ENCODE results near the gene KCNG2.

KCNG2 gene

DNA sequence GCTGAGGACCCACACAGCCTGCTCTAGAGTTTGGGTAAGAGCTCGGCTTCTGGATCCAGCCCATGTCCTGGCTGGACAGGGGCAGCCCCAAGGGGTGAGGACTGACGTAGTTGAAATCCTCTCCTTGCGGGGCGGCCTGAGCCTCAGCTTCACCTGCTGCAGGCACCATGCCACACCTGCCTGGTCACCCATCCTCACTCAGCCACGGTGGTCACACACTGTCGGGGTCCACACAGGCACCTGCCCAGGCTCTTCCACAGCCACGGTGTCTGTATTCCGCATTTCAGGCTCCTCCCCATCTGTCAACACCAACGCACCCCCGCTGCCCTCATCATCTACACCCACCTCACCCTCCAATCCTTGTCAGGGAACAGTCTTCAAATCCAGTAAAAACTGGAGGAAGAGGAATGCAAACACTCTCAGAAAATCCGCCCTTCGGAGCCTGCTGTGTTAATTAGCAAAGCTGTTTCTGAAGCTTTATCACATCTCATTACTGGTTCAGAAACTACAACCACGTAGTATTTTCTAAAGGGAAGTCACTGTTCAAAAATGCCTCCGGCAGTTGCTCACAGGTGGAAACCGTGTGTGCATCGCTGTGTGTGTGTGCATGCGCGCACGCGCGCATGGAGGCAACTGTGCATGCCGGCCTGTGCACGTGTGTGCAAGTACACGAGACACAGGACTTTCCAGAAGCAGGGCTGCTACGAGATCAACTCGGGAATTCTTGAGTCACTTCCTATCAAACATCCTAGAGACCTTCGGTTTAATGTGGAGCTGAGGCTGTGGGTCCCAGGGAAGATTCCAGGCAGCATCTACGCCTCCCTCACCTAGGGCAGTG is 115.5 kb downstream of the KCNG2 start:
- H3K4me3 ChIP-seq (replicated peaks in 1 of 2; ENCODE audit: low read depth in 2 of 2, low read length in 2 of 2), result no peak overlapping the region
- DNase-seq (ENCODE audit: low read depth in 2 of 2), result no peak
- TF ChIP-seq, protein P1, sequence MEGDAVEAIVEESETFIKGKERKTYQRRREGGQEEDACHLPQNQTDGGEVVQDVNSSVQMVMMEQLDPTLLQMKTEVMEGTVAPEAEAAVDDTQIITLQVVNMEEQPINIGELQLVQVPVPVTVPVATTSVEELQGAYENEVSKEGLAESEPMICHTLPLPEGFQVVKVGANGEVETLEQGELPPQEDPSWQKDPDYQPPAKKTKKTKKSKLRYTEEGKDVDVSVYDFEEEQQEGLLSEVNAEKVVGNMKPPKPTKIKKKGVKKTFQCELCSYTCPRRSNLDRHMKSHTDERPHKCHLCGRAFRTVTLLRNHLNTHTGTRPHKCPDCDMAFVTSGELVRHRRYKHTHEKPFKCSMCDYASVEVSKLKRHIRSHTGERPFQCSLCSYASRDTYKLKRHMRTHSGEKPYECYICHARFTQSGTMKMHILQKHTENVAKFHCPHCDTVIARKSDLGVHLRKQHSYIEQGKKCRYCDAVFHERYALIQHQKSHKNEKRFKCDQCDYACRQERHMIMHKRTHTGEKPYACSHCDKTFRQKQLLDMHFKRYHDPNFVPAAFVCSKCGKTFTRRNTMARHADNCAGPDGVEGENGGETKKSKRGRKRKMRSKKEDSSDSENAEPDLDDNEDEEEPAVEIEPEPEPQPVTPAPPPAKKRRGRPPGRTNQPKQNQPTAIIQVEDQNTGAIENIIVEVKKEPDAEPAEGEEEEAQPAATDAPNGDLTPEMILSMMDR (IDR thresholded peaks at IDR 0.05; ENCODE audit: low read depth, low read length), result no peak

DNA sequence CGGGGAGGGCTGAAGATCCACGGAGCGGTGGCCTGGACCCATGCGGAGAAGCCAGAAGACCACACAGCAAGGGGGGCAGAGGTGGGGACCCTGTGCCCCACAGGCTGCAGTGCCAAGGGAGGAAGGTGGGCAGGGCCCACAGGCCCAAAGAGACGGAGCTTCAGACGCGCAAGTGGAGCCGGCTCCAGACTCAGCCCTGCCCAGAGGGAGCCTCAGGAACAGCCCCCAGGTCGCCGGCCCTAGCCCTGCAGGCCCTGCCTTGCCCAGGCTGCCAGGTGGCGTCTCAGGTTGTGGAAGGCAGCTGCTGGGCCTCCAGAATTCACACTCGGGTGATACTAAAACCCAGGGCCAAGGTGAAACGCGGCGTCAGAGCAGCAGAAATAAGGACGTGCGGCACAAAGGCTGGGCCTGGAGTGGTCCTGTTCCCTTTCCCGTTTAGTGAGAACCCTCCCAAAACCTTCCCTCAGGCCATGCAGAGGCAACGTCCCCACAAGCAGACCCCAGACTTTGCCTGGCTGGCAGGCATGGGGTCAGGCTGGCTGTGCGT is 116.9 kb downstream of the KCNG2 start:
- DNase-seq (ENCODE audit: low read depth in 2 of 2), result no peak
- no peak overlapping the region for H3K4me3 ChIP-seq (replicated peaks in 1 of 2; ENCODE audit: low read depth in 2 of 2, low read length in 2 of 2)
- TF ChIP-seq, protein P1 (IDR thresholded peaks at IDR 0.05; ENCODE audit: low read depth, low read length), result no peak

DNA sequence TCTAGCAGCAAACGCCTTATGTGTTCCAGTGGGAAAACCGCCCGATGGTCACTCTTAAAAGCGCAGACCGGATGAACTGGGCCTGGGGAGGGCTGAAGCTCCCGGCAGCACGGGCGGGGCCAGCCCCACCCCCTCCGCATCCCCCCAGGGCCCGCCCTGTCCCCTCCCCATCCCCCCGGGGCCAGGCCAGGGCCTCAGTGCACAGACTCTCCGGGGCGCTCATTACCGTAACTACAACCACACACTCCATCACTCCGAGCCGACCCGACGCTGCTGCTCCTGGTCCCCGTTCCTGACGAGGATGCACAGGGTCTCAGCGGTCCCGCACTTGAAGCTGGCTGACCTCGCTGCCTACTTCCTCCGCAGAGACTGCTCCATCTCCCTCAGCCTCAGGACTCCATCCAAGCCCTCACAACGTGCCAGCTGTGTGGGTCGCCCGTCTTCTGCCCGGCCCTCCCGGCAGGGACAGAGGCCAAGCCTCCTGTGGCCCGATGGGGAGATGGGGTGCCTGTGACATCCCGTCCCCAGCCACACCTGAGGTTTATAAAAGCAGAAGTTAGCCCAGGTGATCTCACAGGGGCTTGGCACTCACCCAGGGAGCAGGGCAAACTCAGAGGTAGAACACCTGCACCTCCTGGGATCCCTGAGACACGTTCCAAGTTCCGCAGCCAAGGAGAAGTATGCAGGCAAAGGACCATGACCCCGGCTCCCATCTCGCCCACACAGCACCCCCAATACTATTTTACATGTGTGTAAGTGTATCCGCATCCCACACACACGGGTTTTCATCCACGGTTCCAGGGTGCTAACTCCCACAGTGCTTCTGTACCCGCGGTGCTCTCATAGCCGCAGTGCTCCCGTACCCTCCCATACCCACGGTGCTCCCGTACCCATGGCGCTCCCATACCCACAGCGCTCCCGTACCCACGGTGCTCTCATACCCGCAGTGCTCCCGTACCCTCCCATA is 117.7 kb downstream of the KCNG2 start:
- H3K4me3 ChIP-seq (replicated peaks in 1 of 2; ENCODE audit: low read depth in 2 of 2, low read length in 2 of 2), result no peak overlapping the region
- no peak for DNase-seq (ENCODE audit: low read depth in 2 of 2)
- TF ChIP-seq, protein P1 (IDR thresholded peaks at IDR 0.05; ENCODE audit: low read depth, low read length), result no peak

DNA sequence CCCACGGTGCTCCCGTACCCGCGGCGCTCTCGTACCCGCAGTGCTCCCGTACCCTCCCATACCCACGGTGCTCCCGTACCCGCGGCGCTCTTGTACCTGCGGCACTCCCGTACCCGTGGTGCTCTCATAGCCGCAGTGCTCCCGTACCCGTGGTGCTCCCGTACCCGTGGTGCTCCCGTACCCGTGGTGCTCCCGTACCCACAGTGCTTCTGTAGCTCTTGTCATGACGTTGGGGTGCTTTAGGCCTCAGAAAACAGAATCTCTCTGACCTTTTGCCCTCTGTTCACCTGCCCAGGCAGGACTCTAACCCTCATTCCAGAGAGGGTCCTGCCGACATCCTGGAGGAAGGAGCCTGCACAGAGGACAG is 118.4 kb downstream of the KCNG2 start:
- TF ChIP-seq, protein P1 (IDR thresholded peaks at IDR 0.05; ENCODE audit: low read depth, low read length), result no peak
- no peak overlapping the region for H3K4me3 ChIP-seq (replicated peaks in 1 of 2; ENCODE audit: low read depth in 2 of 2, low read length in 2 of 2)
- no peak for DNase-seq (ENCODE audit: low read depth in 2 of 2)

DNA sequence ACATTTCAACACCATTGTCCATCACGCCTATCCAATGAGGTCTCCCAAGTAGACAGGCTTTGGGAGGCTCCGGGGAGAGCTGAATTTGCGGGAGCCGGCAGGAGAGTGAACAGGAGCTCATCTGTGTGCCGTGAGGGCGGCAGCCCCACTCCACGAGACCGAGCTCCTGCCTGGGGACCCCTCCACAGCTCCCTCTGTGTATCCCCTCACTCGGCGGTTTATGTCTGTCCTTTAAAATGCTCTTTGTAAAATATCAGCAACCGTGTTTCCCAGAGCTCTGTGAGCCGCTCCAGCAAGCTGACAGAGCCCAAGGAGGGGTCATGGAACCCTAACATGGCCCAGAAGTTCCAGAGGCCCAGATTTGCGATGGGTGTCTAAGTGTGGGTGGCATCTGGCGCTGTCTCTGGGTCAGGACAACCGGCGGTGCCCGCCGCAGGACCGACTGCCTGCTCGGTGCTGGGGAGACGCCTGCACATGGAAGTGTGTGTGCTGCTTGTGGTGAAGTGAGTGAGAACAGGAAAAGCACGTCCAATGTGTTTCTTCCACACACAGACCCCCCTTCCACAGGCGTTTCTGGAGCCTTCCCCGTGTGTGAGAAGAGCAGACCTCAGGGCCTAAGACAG is 118.9 kb downstream of the KCNG2 start:
- no peak for DNase-seq (ENCODE audit: low read depth in 2 of 2)

More for the DNA sequence above, 118.9 kb downstream of the KCNG2 start:
- TF ChIP-seq, protein P1 (IDR thresholded peaks at IDR 0.05; ENCODE audit: low read depth, low read length), result no peak
- no peak overlapping the region for H3K4me3 ChIP-seq (replicated peaks in 1 of 2; ENCODE audit: low read depth in 2 of 2, low read length in 2 of 2)

Data from cardiac fibroblast (primary cell).